HG03064 (cell line): ENCODE results near the gene CPT1B.

ENCODE experiments used
- ATAC-seq: cut with Tn5 transposase; IDR thresholded peaks from one replicate; pipeline ENCODE4 v1.9.1; 2021; ENCODE audit warnings: low read depth; ENCODE audit not compliant: unreplicated experiment

The CPT1B gene

GRCh38 chr22:50587407-50587806 is 9.2 kb upstream of the CPT1B start:
- no peak for ATAC-seq

- no peak for ATAC-seq
Observed at GRCh38 chr22:50586416-50586815, 8.2 kb upstream of the CPT1B start.

- ATAC-seq: no peak
Observed at GRCh38 chr22:50585781-50586180, 7.6 kb upstream of the CPT1B start.

GRCh38 chr22:50585238-50585637 is 7.0 kb upstream of the CPT1B start:
- no peak for ATAC-seq

GRCh38 chr22:50584106-50585096 is 6.2 kb upstream of the CPT1B start:
- ATAC-seq: no peak

- ATAC-seq: peak; percentile 29
Observed at GRCh38 chr22:50583294-50583861, 5.2 kb upstream of the CPT1B start.

- ATAC-seq: peak; percentile 80
Observed at GRCh38 chr22:50582493-50583293, 4.5 kb upstream of the CPT1B start, which contains the start of gene CHKB. CHKB (minus strand) TSS chr22:50582849; CDS start chr22:50582781, 68 bp downstream.

GRCh38 chr22:50581950-50582492 is 3.8 kb upstream of the CPT1B start:
- no peak for ATAC-seq

- no peak for ATAC-seq
Observed at GRCh38 chr22:50581031-50581949, 3.1 kb upstream of the CPT1B start.

- ATAC-seq: no peak
Observed at GRCh38 chr22:50579752-50580151, 1.5 kb upstream of the CPT1B start.

- ATAC-seq: no peak
Observed at GRCh38 chr22:50578776-50579310, 616 bp upstream of the CPT1B start.

GRCh38 chr22:50577697-50577986 is 585 bp downstream of the CPT1B start:
- no peak for ATAC-seq

- no peak for ATAC-seq
Observed at GRCh38 chr22:50576806-50577696, 1.2 kb downstream of the CPT1B start.

- no peak for ATAC-seq
Observed at GRCh38 chr22:50576070-50576469, 2.2 kb downstream of the CPT1B start.

- ATAC-seq: no peak
Observed at GRCh38 chr22:50575426-50575941, 2.7 kb downstream of the CPT1B start.

- no peak for ATAC-seq
Observed at GRCh38 chr22:50574383-50574755, 3.9 kb downstream of the CPT1B start.

GRCh38 chr22:50573491-50574382 is 4.5 kb downstream of the CPT1B start:
- no peak for ATAC-seq
